ENCODE data around the gene ADGRG7.

GRCh38 chr3:100631236-100631635 is 21.8 kb downstream of the ADGRG7 start:
- TF ChIP-seq, protein P1, sequence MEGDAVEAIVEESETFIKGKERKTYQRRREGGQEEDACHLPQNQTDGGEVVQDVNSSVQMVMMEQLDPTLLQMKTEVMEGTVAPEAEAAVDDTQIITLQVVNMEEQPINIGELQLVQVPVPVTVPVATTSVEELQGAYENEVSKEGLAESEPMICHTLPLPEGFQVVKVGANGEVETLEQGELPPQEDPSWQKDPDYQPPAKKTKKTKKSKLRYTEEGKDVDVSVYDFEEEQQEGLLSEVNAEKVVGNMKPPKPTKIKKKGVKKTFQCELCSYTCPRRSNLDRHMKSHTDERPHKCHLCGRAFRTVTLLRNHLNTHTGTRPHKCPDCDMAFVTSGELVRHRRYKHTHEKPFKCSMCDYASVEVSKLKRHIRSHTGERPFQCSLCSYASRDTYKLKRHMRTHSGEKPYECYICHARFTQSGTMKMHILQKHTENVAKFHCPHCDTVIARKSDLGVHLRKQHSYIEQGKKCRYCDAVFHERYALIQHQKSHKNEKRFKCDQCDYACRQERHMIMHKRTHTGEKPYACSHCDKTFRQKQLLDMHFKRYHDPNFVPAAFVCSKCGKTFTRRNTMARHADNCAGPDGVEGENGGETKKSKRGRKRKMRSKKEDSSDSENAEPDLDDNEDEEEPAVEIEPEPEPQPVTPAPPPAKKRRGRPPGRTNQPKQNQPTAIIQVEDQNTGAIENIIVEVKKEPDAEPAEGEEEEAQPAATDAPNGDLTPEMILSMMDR (IDR thresholded peaks at IDR 0.05) = no peak
- no peak for TF ChIP-seq ZFX (IDR thresholded peaks at IDR 0.05; ENCODE audit: borderline replicate concordance)
